K562 (cell line): ENCODE results near the gene HSPA1B. TPM values are rescaled to one million over a fixed set of nuclear protein-coding genes. Genes with fewer than 3 reads are reported as not detected.
A peak's percentile ranks its signal among the peaks of the same experiment; 100 is the strongest.

Experiments used
- ASH1L ChIP-seq: fragments of 450-650 bp; IDR thresholded peaks from 2 replicates; pipeline ENCODE4 v1.6.1; 2018; ENCODE audit warnings: borderline replicate concordance, mild to moderate bottlenecking, low read depth; ENCODE audit not compliant: partially characterized antibody
- COPS2 ChIP-seq: fragments of 450-650 bp; conservative IDR thresholded peaks from 2 replicates; pipeline ENCODE4 v1.6.1; 2016; ENCODE audit warnings: mild to moderate bottlenecking, moderate library complexity
- KAT8 ChIP-seq: fragments of 450-650 bp; IDR thresholded peaks from 2 replicates; pipeline ENCODE4 v1.6.1; 2016; ENCODE audit warnings: low read depth, mild to moderate bottlenecking
- MAFK ChIP-seq: IDR thresholded peaks from 2 replicates; pipeline ENCODE4 v1.6.1; 2011; ENCODE audit warnings: low read length, improper control_type of control experiment
- MTF1 ChIP-seq: fragments of 250-450 bp; sonication (Bioruptor Pico); IDR thresholded peaks from 2 replicates; pipeline ENCODE4 v1.9.0; 2021; ENCODE audit warnings: moderate library complexity, mild to moderate bottlenecking, inconsistent platforms, borderline replicate concordance
- MYC ChIP-seq, 2 experiments: fragments of 250-450 bp in 1 of 2; sonication (Bioruptor Pico) in 1 of 2; IDR thresholded peaks; 2 replicates each; pipeline versions ENCODE4 v1.5.1 to v1.6.1; 2012 to 2021; ENCODE audit warnings: low read depth in 2 of 2, borderline replicate concordance in 1 of 2, improper control_type of control experiment in 1 of 2, low read length in 1 of 2, mild to moderate bottlenecking in 1 of 2, moderate library complexity in 1 of 2
- RBBP5 ChIP-seq: fragments of 200-600 bp; sonication (generic); IDR thresholded peaks from 2 replicates; pipeline ENCODE4 v1.6.1; 2012; ENCODE audit warnings: borderline replicate concordance, mild to moderate bottlenecking, low read length, control low read depth, inconsistent platforms; ENCODE audit not compliant: insufficient read depth, poor library complexity, severe bottlenecking
- RFX1 ChIP-seq: fragments of 450-650 bp; IDR thresholded peaks from 2 replicates; pipeline ENCODE4 v1.6.1; 2016; ENCODE audit warnings: mild to moderate bottlenecking, moderate library complexity
- SMAD1 ChIP-seq: fragments of 150-350 bp; IDR thresholded peaks from 2 replicates; pipeline ENCODE4 v1.6.1; 2014; ENCODE audit warnings: low read length, low read depth; ENCODE audit not compliant: partially characterized antibody
- SP2 ChIP-seq: IDR thresholded peaks from 2 replicates; pipeline ENCODE4 v1.6.1; 2011; ENCODE audit warnings: mild to moderate bottlenecking, low read depth, low read length, moderate library complexity; ENCODE audit not compliant: poor library complexity, severe bottlenecking; ENCODE audit errors: extremely low read depth
- ZEB2 ChIP-seq: fragments of 450-650 bp; IDR thresholded peaks from 2 replicates; pipeline ENCODE4 v1.6.1; 2016
- polyA plus RNA-seq, 8 experiments: library from polyadenylated mRNA; depleted of rRNA in 4 of 8; stranded (reverse) in 5 of 8; unstranded in 3 of 8; fragments of >200 nt; fragmentation: Nextera tagmentation in 2 of 8; fragmentation: Illumina TruSeq in 1 of 8; extraction: Ambion mirVana in 2 of 8; extraction: Trizol in 1 of 8; gene quantifications; 2 replicates each; pipeline versions ENCODE4 v1.2.1 to v1.2.3, GENCODE V29; 2011 to 2014; ENCODE audit warnings: inconsistent platforms in 1 of 8, missing spikeins in 1 of 8
- total RNA-seq, 7 experiments: library from RNA; depleted of rRNA in 6 of 7; stranded (reverse); fragments of >200 nt in 6 of 7; fragmentation: Illumina TruSeq in 2 of 7; extraction: Trizol in 2 of 7; gene quantifications; 2 replicates each; pipeline versions ENCODE4 v1.2.1 to v1.2.3, GENCODE V29; 2011 to 2021; ENCODE audit warnings: low replicate concordance in 1 of 7
- TF ChIP-seq, protein P1 (sequence below): fragments of 250-450 bp; sonication (Bioruptor Pico); IDR thresholded peaks from 2 replicates; pipeline ENCODE4 v1.4.0; 2020; ENCODE audit warnings: mild to moderate bottlenecking, moderate library complexity, borderline replicate concordance
- TF ChIP-seq, protein P2 (sequence below): sonication (generic); formaldehyde crosslinking; IDR thresholded peaks from 2 replicates; pipeline ENCODE4 v1.5.0; 2020; ENCODE audit warnings: missing genetic modification reagents
- TF ChIP-seq, protein P3 (sequence below): fragments of 450-650 bp; formaldehyde crosslinking; IDR thresholded peaks from 2 replicates; pipeline ENCODE4 v1.4.0; 2020; ENCODE audit warnings: mild to moderate bottlenecking, moderate library complexity
- TF ChIP-seq, protein P4 (sequence below), 2 experiments: IDR thresholded peaks; 2 replicates each; pipeline ENCODE4 v1.6.1; 2011; ENCODE audit warnings: borderline replicate concordance in 1 of 2, control low read depth in 1 of 2, low read depth in 1 of 2, low read length in 1 of 2, mild to moderate bottlenecking in 1 of 2, mixed read lengths in 1 of 2, moderate library complexity in 1 of 2; ENCODE audit not compliant: insufficient read depth in 1 of 2, insufficient read length in 1 of 2, poor library complexity in 1 of 2, severe bottlenecking in 1 of 2; ENCODE audit errors: extremely low read depth in 1 of 2
- TF ChIP-seq, protein P5 (sequence below): fragments of 450-650 bp; IDR thresholded peaks from 2 replicates; pipeline ENCODE4 v1.6.1; 2016; ENCODE audit warnings: missing biosample characterization, missing genetic modification characterization

The HSPA1B gene
- total and polyA plus RNA-seq, 9 of the 15 experiments (the other 6 are each of a cell fraction or from before 2014, with no cell fraction given): 0.27 to 227 (median 51.2) TPM

DNA sequence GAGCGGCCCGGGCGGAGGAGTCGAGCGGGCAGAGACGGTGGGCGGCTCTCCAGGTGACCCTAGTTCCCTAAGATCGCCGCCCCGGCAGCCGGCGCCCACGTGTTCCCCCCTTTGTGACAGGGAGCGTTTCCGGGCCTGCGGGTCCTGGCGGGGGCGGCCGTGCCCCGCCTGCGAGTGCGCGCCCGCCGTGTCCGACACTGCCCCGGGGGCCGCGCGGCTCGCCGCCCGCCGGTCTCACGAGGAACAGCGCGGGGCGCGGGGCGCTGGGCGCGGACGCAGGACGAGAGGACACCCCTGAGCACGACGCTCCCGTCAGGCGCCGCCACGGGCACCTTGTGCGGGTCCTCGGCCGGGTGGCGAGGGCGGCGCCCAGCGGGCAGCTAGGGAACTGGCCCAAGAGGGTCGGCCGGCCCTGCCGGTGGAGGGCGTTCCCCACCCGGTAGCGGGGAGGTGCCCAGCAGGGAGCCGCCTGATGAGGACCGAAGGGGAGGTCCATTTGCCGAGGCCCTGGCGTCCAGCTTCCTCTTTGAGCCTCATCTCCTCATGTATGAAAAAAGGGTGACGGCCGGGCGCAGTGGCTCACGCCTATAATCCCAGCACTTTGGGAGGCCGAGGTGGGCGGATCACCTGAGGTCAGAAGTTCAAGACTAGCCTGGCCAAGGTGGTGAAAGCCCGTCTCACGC lies 31.8 kb upstream of the HSPA1B start, which contains the start of gene VARS1 (continued):
- TF ChIP-seq MYC (IDR thresholded peaks at IDR 0.05; ENCODE audit: low read depth, low read length) (peak; percentile 99), MYC (CRISPR knock-in tag; IDR thresholded peaks at IDR 0.05; ENCODE audit: borderline replicate concordance, low read depth) (no peak), COPS2 (no peak), SP2 (no peak), KAT8 (no peak), RBBP5 (peak; percentile 95), SMAD1 (peak; percentile 80), RFX1 (no peak), ASH1L (no peak), ZEB2 (peak; percentile 93), MTF1 (CRISPR knock-in tag) (no peak), MAFK (peak; percentile 49)
- TF ChIP-seq, protein P1, sequence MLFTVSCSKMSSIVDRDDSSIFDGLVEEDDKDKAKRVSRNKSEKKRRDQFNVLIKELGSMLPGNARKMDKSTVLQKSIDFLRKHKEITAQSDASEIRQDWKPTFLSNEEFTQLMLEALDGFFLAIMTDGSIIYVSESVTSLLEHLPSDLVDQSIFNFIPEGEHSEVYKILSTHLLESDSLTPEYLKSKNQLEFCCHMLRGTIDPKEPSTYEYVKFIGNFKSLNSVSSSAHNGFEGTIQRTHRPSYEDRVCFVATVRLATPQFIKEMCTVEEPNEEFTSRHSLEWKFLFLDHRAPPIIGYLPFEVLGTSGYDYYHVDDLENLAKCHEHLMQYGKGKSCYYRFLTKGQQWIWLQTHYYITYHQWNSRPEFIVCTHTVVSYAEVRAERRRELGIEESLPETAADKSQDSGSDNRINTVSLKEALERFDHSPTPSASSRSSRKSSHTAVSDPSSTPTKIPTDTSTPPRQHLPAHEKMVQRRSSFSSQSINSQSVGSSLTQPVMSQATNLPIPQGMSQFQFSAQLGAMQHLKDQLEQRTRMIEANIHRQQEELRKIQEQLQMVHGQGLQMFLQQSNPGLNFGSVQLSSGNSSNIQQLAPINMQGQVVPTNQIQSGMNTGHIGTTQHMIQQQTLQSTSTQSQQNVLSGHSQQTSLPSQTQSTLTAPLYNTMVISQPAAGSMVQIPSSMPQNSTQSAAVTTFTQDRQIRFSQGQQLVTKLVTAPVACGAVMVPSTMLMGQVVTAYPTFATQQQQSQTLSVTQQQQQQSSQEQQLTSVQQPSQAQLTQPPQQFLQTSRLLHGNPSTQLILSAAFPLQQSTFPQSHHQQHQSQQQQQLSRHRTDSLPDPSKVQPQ (CRISPR knock-in tag): no peak
- TF ChIP-seq, protein P2, sequence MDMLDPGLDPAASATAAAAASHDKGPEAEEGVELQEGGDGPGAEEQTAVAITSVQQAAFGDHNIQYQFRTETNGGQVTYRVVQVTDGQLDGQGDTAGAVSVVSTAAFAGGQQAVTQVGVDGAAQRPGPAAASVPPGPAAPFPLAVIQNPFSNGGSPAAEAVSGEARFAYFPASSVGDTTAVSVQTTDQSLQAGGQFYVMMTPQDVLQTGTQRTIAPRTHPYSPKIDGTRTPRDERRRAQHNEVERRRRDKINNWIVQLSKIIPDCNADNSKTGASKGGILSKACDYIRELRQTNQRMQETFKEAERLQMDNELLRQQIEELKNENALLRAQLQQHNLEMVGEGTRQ: peak; percentile 73
- TF ChIP-seq, protein P3, sequence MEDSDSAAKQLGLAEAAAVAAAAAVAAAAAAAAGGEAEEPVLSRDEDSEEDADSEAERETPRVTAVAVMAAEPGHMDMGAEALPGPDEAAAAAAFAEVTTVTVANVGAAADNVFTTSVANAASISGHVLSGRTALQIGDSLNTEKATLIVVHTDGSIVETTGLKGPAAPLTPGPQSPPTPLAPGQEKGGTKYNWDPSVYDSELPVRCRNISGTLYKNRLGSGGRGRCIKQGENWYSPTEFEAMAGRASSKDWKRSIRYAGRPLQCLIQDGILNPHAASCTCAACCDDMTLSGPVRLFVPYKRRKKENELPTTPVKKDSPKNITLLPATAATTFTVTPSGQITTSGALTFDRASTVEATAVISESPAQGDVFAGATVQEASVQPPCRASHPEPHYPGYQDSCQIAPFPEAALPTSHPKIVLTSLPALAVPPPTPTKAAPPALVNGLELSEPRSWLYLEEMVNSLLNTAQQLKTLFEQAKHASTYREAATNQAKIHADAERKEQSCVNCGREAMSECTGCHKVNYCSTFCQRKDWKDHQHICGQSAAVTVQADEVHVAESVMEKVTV: peak; percentile 93
- TF ChIP-seq, protein P4, sequence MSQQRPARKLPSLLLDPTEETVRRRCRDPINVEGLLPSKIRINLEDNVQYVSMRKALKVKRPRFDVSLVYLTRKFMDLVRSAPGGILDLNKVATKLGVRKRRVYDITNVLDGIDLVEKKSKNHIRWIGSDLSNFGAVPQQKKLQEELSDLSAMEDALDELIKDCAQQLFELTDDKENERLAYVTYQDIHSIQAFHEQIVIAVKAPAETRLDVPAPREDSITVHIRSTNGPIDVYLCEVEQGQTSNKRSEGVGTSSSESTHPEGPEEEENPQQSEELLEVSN (IDR thresholded peaks at IDR 0.05; ENCODE audit: borderline replicate concordance in 1 of 2, extremely low read depth in 1 of 2, insufficient read depth in 1 of 2, insufficient read length in 1 of 2, low read depth in 1 of 2, low read length in 1 of 2, poor library complexity in 1 of 2, severe bottlenecking in 1 of 2): peak; percentile 70 to 92
- TF ChIP-seq, protein P5, sequence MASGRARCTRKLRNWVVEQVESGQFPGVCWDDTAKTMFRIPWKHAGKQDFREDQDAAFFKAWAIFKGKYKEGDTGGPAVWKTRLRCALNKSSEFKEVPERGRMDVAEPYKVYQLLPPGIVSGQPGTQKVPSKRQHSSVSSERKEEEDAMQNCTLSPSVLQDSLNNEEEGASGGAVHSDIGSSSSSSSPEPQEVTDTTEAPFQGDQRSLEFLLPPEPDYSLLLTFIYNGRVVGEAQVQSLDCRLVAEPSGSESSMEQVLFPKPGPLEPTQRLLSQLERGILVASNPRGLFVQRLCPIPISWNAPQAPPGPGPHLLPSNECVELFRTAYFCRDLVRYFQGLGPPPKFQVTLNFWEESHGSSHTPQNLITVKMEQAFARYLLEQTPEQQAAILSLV: no peak
